OCI-LY3 (cell line): ENCODE results near the gene MTMR2.

ENCODE experiments used
- EZH2phosphoT487 ChIP-seq: fragments of 200-600 bp; shearing (Covaris generic); IDR thresholded peaks from 2 replicates; pipeline ENCODE4 v1.6.1; 2018; ENCODE audit warnings: antibody characterized with exemption, mixed run types, low read depth
- TF ChIP-seq, protein P1 (sequence below): fragments of 200-600, 300-600 bp; sonication (generic); IDR thresholded peaks from 2 replicates; pipeline ENCODE4 v1.5.1; 2014; ENCODE audit warnings: antibody characterized with exemption, low read length, low read depth

DNA sequence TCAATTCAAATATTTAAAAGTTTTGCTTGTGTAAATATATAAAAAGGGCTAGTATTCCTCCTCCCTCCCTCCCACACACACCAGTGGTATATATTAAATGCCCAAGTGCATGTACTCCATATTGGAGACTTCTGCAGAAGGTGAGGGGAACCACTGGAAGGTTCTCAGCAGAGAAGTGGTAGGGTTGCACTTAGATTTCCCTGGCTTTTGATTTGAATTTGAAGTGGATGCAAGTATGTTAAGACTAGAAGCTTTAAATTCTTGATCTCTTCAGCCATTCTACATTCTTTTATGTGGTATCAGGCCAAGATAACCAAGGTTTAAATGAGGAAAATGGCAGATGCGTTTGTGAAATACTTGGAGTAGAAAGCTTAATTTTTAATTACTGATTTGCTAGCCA is 90.5 kb downstream of the MTMR2 start:
- TF ChIP-seq, protein P1, sequence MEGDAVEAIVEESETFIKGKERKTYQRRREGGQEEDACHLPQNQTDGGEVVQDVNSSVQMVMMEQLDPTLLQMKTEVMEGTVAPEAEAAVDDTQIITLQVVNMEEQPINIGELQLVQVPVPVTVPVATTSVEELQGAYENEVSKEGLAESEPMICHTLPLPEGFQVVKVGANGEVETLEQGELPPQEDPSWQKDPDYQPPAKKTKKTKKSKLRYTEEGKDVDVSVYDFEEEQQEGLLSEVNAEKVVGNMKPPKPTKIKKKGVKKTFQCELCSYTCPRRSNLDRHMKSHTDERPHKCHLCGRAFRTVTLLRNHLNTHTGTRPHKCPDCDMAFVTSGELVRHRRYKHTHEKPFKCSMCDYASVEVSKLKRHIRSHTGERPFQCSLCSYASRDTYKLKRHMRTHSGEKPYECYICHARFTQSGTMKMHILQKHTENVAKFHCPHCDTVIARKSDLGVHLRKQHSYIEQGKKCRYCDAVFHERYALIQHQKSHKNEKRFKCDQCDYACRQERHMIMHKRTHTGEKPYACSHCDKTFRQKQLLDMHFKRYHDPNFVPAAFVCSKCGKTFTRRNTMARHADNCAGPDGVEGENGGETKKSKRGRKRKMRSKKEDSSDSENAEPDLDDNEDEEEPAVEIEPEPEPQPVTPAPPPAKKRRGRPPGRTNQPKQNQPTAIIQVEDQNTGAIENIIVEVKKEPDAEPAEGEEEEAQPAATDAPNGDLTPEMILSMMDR: no peak
- no peak for TF ChIP-seq EZH2phosphoT487
